CD4-positive, CD25-positive, alpha-beta regulatory T cell (primary cell): Measurements from ENCODE around the gene BCLAF1. TPM values are rescaled to one million over a fixed set of nuclear protein-coding genes. Genes with fewer than 3 reads are reported as not detected.
A peak's percentile ranks its signal among the peaks of the same experiment; 100 is the strongest.
"Not testable (repeated sequence)": the region's sequence is repeated elsewhere in the genome, so short reads cannot be mapped to it uniquely, and the experiment has no call there.

Experiments used
- ATAC-seq, 2 donors: fragments of 150-1000 bp; cut with Tn5 transposase; one replicate each; pipeline ENCODE4 v1.10.0; 2021; ENCODE audit warnings: low read depth in 2 of 2, moderate number of reproducible peaks in 2 of 2, moderate library complexity in 1 of 2
- DNase-seq, 3 donors: peaks; one replicate each; pipeline versions ENCODE4 v3.0.0 to v3.0.0-alpha.2; 2012 to 2022; ENCODE audit warnings: mixed read lengths in 1 of 3
- H3K27ac ChIP-seq: one replicate; pipeline ENCODE4 v1.7.0; 2013; ENCODE audit warnings: mild to moderate bottlenecking, low read length; ENCODE audit not compliant: insufficient read depth, poor library complexity, severe bottlenecking
- H3K27me3 ChIP-seq: one replicate; pipeline ENCODE4 v1.7.0; 2013; ENCODE audit warnings: low read length; ENCODE audit not compliant: control insufficient read depth, insufficient read depth
- H3K36me3 ChIP-seq: one replicate; pipeline ENCODE4 v1.7.0; 2013; ENCODE audit warnings: mild to moderate bottlenecking, low read length, moderate library complexity; ENCODE audit not compliant: control insufficient read depth, insufficient read depth
- H3K4me1 ChIP-seq: 2 replicates; pipeline ENCODE4 v1.7.0; 2013; ENCODE audit warnings: mild to moderate bottlenecking, low read length; ENCODE audit not compliant: insufficient read depth, control insufficient read depth, poor library complexity, severe bottlenecking
- H3K4me3 ChIP-seq: one replicate; pipeline ENCODE4 v1.7.0; 2013; ENCODE audit warnings: low read depth, mild to moderate bottlenecking, low read length, moderate library complexity
- H3K9me3 ChIP-seq, 2 experiments: 1 replicate in 1 of 2; 2 replicates in 1 of 2; pipeline ENCODE4 v1.7.0; 2013; ENCODE audit warnings: low read length in 2 of 2, mild to moderate bottlenecking in 1 of 2, moderate library complexity in 1 of 2; ENCODE audit not compliant: control insufficient read depth in 2 of 2
- H3K27ac Mint-ChIP-seq, 3 donors: one replicate each; pipeline ENCODE4 v1.8.0; 2020 to 2022; ENCODE audit warnings: mild to moderate bottlenecking in 3 of 3, mixed read lengths in 3 of 3, moderate library complexity in 2 of 3
- H3K27me3 Mint-ChIP-seq: one replicate; pipeline ENCODE4 v1.8.0; 2022; ENCODE audit warnings: mild to moderate bottlenecking, mixed read lengths
- H3K36me3 Mint-ChIP-seq: one replicate; pipeline ENCODE4 v1.8.0; 2020; ENCODE audit warnings: mixed read lengths
- H3K4me1 Mint-ChIP-seq, 4 donors: one replicate each; pipeline ENCODE4 v1.8.0; 2020 to 2022; ENCODE audit warnings: mixed read lengths in 4 of 4, mild to moderate bottlenecking in 1 of 4
- H3K4me3 Mint-ChIP-seq, 4 donors: one replicate each; pipeline ENCODE4 v1.8.0; 2020 to 2022; ENCODE audit warnings: mild to moderate bottlenecking in 4 of 4, mixed read lengths in 4 of 4, moderate library complexity in 3 of 4
- H3K9me3 Mint-ChIP-seq, 7 donors: one replicate each; pipeline ENCODE4 v1.8.0; 2020 to 2022; ENCODE audit warnings: mixed read lengths in 7 of 7, mild to moderate bottlenecking in 3 of 7, moderate library complexity in 2 of 7
- polyA plus RNA-seq, 4 donors: library from polyadenylated mRNA; unstranded; fragments of 300-500 nt; fragmentation: Illumina TruSeq; gene quantifications; one replicate each; pipeline ENCODE4 v1.2.3, GENCODE V29; 2021
- total RNA-seq: library from RNA; stranded (reverse); gene quantifications from one replicate; pipeline ENCODE4 v1.2.3, GENCODE V29; 2022

BCLAF1 gene
- total and polyA plus RNA-seq, 5 donors from 2014 or later: 80.5 to 429 (median 104) TPM

DNA sequence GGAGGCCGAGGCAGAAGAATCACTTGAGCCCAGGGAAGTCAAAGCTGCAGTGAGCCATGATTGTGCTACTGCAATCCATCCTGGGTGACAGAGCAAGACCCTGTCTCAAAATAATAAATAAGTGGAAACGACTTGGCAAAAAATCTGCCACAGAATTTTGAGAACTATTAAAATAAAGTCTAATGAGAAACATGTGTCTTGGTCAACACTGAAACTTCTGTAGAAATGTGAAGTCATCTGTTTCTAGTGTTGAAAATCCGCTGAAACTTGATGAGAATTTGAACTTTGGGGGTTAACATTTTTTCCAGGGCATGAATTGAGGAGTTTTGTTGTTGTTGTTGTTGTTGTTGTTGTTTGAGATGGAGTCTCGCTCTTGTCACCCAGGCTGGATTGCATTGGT is 29.0 kb upstream of the BCLAF1 start:
- no peak overlapping the region for H3K27ac ChIP-seq
- no peak for DNase-seq
- no peaks in the 10 kb centered on the region for H3K9me3 Mint-ChIP-seq

DNA sequence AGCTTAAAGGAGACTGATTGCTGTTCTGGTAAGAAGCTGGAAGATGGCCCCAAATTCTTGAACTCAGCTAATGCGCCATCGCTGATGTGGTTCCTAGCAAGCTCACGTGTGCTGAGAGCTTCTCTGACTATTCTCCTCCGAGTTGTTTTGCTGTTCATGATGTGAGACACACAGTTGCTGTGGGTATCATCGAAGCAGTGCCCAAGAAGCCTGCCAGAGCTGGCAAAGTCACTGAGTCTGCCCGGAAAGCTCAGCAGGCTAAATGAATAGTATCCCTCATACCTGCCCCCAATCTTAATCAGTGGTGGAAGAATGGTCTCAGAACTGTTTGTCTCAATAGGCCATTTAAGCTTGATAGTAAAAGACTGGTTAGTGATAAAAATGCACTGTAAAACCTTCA is 28.3 kb upstream of the BCLAF1 start:
- Histone ChIP-seq H3K27me3 (no peaks in the 10 kb centered on the region), H3K4me3 (no peak overlapping the region), H3K36me3 (no peaks in the 10 kb centered on the region), H3K9me3 (no peaks in the 10 kb centered on the region), H3K4me1 (no peaks in the 10 kb centered on the region), H3K27ac (no peak overlapping the region)
- Mint-ChIP-seq H3K4me1 (peaks cover 0 to 7% (median 5%) of the 10 kb centered on the region in 4 donors), H3K27me3 (peaks cover 30% of the 10 kb centered on the region), H3K4me3 (no peak overlapping the region), H3K9me3 (no peaks in the 10 kb centered on the region), H3K36me3 (no peaks in the 10 kb centered on the region), H3K27ac (no peak overlapping the region)
- DNase-seq (no peak), ATAC-seq (no peak)

More for the DNA sequence above, 29.0 kb upstream of the BCLAF1 start:
- Histone ChIP-seq H3K4me1 (no peaks in the 10 kb centered on the region), H3K27me3 (no peaks in the 10 kb centered on the region), H3K4me3 (no peak overlapping the region), H3K36me3 (no peaks in the 10 kb centered on the region), H3K9me3 (no peaks in the 10 kb centered on the region)
- H3K27ac Mint-ChIP-seq: no peak overlapping the region
- peaks cover 0 to 7% (median 5%) of the 10 kb centered on the region in 4 donors for H3K4me1 Mint-ChIP-seq
- no peaks in the 10 kb centered on the region for H3K36me3 Mint-ChIP-seq
- no peak overlapping the region for H3K4me3 Mint-ChIP-seq
- peaks cover 28% of the 10 kb centered on the region for H3K27me3 Mint-ChIP-seq
- no peak for ATAC-seq

DNA sequence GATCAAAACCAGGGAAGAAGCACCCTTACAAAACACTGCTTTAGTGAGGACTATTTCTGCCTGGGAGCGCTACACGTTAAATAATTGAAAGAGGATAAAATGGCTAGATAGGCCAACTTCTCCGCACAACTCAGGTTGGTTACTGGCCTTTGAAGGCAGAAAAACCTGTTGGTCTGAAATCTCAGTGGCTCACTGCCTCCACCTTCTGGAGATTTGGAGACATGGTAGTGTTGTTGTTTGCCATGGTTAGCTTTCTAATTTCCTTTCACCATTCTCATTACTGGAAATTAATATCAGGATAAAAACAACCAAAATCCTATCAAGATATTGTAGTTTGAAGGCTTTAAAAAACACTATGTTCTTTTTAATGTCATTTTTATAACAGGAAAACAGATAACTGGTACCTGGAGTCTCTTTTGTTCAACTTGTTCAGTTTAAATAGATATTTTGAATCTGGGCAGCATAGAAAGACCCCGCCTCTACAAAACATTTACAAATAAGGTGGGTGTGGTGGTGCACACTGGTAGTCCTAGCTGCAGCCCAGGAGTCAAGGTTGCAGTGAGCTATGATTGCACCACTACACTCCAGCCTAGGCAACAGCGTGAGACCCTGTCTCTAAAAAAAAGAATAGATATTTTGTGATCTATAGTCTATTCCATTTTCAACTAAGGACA is 27.5 kb upstream of the BCLAF1 start:
- Histone ChIP-seq H3K27ac (no peak overlapping the region), H3K36me3 (no peaks in the 10 kb centered on the region), H3K4me3 (no peak overlapping the region), H3K4me1 (no peaks in the 10 kb centered on the region), H3K9me3 (no peaks in the 10 kb centered on the region), H3K27me3 (no peaks in the 10 kb centered on the region)
- H3K4me3 Mint-ChIP-seq: no peak overlapping the region
- no peaks in the 10 kb centered on the region for H3K9me3 Mint-ChIP-seq
- H3K4me1 Mint-ChIP-seq: peaks cover 0 to 7% (median 5%) of the 10 kb centered on the region in 4 donors
- no peak overlapping the region for H3K27ac Mint-ChIP-seq
- H3K36me3 Mint-ChIP-seq: no peaks in the 10 kb centered on the region
- DNase-seq: peak; percentile 50 to 76 (median 72)
- ATAC-seq: peak; percentile 78 to 85
- peaks cover 25% of the 10 kb centered on the region for H3K27me3 Mint-ChIP-seq

DNA sequence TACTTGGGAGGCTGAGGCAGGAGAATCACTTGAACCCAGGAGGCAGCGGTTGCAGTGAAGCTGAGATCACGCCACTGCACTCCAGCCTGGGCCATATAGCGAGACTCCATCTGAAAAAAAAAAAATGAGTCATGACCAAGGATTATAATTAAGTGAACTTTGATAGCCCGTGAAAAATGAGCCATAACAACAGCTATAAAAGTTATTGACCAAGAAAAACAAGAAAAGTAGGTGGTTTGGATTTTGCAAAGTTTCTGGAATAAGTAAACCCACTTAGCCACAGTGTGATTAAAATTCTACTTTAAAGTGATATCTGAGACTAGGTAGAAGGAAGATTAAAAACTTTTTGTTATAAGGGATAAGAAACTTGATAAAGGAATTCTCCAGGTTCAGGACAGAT is 25.9 kb upstream of the BCLAF1 start:
- no peaks in the 10 kb centered on the region for H3K9me3 Mint-ChIP-seq
- H3K36me3 ChIP-seq: no peaks in the 10 kb centered on the region
- H3K27ac ChIP-seq: no peak overlapping the region
- peaks cover 27% of the 10 kb centered on the region for H3K27me3 Mint-ChIP-seq
- H3K27me3 ChIP-seq: peaks cover 2% of the 10 kb centered on the region
- DNase-seq (no peak), ATAC-seq (no peak)
- H3K4me1 ChIP-seq: no peaks in the 10 kb centered on the region
- no peaks in the 10 kb centered on the region for H3K9me3 ChIP-seq
- H3K27ac Mint-ChIP-seq: no peak overlapping the region
- no peak overlapping the region for H3K4me3 Mint-ChIP-seq
- H3K4me3 ChIP-seq: no peak overlapping the region
- H3K4me1 Mint-ChIP-seq: peaks cover 0 to 7% (median 5%) of the 10 kb centered on the region in 4 donors
- no peaks in the 10 kb centered on the region for H3K36me3 Mint-ChIP-seq

GRCh38 chr6:136312975-136313374 is 23.3 kb upstream of the BCLAF1 start:
- Histone ChIP-seq H3K9me3 (no peaks in the 10 kb centered on the region), H3K4me3 (no peak overlapping the region), H3K36me3 (no peaks in the 10 kb centered on the region), H3K27me3 (peaks cover 3% of the 10 kb centered on the region), H3K4me1 (no peaks in the 10 kb centered on the region), H3K27ac (no peak overlapping the region)
- Mint-ChIP-seq H3K4me1 (peaks cover 0 to 7% (median 5%) of the 10 kb centered on the region in 4 donors), H3K27ac (no peak overlapping the region), H3K4me3 (no peak overlapping the region), H3K36me3 (no peaks in the 10 kb centered on the region), H3K27me3 (peaks cover 38% of the 10 kb centered on the region), H3K9me3 (no peaks in the 10 kb centered on the region)
- ATAC-seq (no peak), DNase-seq (no peak)

DNA sequence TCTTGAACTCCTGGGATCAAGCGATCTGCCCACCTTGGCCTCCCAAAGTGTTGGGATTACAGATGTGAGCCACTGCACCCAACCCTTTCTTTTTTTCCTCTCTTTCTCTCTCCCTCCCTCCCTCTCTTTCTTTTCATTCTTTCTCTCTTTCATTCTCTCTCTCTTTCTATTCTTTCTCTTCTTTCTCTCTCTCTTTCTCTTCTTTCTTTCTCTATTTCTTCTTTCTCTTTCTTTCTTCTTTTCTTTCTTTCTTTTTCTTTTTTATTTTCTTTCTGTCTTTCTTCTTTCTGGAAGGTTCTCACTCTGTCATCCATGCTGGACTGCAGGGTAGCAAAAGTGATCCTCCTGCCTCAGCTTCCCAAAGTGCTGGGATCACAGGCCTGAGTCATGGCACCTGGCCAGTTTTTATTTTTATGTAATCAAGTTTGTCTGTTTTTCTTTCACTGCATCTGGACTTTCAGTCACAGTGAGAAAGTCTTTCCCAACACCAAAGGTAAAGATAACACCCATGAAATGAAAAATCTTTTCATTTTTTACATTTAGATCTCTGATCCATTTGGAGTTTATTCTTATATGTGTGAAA is 20.2 kb upstream of the BCLAF1 start:
- no peaks in the 10 kb centered on the region for H3K36me3 ChIP-seq
- H3K4me3 ChIP-seq: no peak overlapping the region
- no peak overlapping the region for H3K27ac ChIP-seq
- no peak overlapping the region for H3K27ac Mint-ChIP-seq
- H3K27me3 ChIP-seq: peaks cover 3% of the 10 kb centered on the region
- no peak for DNase-seq
- ATAC-seq: no peak
- H3K4me1 Mint-ChIP-seq: no peaks in the 10 kb centered on the region
- H3K4me1 ChIP-seq: no peaks in the 10 kb centered on the region
- no peak overlapping the region for H3K4me3 Mint-ChIP-seq
- no peaks in the 10 kb centered on the region for H3K36me3 Mint-ChIP-seq
- peaks cover 0 to 4% (median 0%) of the 10 kb centered on the region in 7 donors for H3K9me3 Mint-ChIP-seq
- peaks cover 39% of the 10 kb centered on the region for H3K27me3 Mint-ChIP-seq
- H3K9me3 ChIP-seq: no peaks in the 10 kb centered on the region

DNA sequence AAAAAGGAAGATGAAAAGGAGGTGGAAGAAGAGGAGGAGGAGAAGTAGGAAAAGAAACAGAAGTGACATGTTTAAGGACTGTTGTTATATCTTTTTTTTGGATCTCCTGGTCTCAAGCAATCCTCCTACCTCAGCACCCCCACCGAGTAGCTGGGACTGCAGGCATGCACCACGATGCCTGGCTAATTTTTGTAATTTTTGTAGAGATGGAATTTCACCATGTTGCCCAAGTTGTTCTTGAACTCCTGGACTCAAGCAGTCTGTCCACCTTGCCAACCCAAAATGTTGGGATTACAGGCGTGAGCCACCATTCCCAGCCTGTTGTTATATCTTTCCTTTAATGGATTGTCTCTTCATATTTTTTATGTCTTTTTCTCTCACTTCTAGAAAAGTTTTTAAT is 19.5 kb upstream of the BCLAF1 start:
- H3K9me3 ChIP-seq: no peaks in the 10 kb centered on the region
- H3K36me3 ChIP-seq: no peaks in the 10 kb centered on the region
- Mint-ChIP-seq H3K9me3 (peaks cover 0 to 4% (median 0%) of the 10 kb centered on the region in 7 donors), H3K4me1 (no peaks in the 10 kb centered on the region), H3K36me3 (no peaks in the 10 kb centered on the region), H3K27ac (no peak overlapping the region), H3K27me3 (peaks cover 33% of the 10 kb centered on the region), H3K4me3 (no peak overlapping the region)
- H3K27ac ChIP-seq: no peak overlapping the region
- H3K4me3 ChIP-seq: no peak overlapping the region
- H3K4me1 ChIP-seq: no peaks in the 10 kb centered on the region
- H3K27me3 ChIP-seq: peaks cover 3% of the 10 kb centered on the region
- DNase-seq (no peak), ATAC-seq (no peak)

DNA sequence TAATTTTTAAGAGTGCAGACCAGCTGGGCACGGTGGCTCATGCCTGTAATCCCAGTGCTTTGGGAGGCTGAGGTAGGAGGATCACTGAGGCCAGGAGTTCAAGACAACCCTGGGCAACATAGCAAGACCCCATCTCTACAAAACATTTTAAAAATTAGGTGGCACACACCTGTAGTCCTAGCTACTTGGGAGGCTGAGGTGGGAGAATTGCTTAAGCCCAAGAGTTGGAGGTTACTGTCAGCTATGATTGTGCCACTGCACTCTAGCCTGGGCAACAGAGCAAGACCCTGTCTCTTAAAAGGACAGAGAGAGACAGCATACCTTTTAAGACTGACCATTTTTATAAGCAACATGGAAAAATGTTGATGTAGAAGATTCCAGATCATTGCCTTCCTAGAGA is 18.8 kb upstream of the BCLAF1 start:
- H3K27me3 Mint-ChIP-seq: peaks cover 26% of the 10 kb centered on the region
- H3K36me3 Mint-ChIP-seq, DNase-seq, H3K4me1 Mint-ChIP-seq, ATAC-seq, H3K27me3 ChIP-seq, H3K27ac Mint-ChIP-seq, H3K9me3 ChIP-seq, H3K36me3 ChIP-seq, H3K27ac ChIP-seq, H3K4me3 Mint-ChIP-seq, H3K4me3 ChIP-seq, H3K4me1 ChIP-seq, H3K9me3 Mint-ChIP-seq: not testable (repeated sequence)
